ENCODE results near the gene PRKCD.

PRKCD gene

GRCh38 chr3:53218131-53218530 lies 57.1 kb downstream of the PRKCD start:
- WGBS (ENCODE audit: extremely low coverage, insufficient coverage, insufficient read length), result no CpG with 5 or more reads among the region's 2 CpGs
- H2AFZ ChIP-seq (ENCODE audit: insufficient read depth, low read length, poor library complexity), result no peak overlapping the region
- peaks cover 1% of the 10 kb centered on the region for H3K9me3 ChIP-seq (ENCODE audit: insufficient read depth, low read depth, low read length)
- no peak overlapping the region for H2BK120ac ChIP-seq (ENCODE audit: insufficient read depth, low read length, poor library complexity)
- H3K23ac ChIP-seq (ENCODE audit: low read length), result no peak overlapping the region
- no peaks in the 10 kb centered on the region for H3K79me1 ChIP-seq (ENCODE audit: low read length)
- H3K36me3 ChIP-seq (ENCODE audit: control insufficient read depth in 1 of 2, insufficient read depth in 2 of 2, low read length in 2 of 2), result peaks cover 8% of the 10 kb centered on the region in 2 experiments
- H4K12ac ChIP-seq (ENCODE audit: low read depth, low read length), result no peak overlapping the region
- H2BK5ac ChIP-seq (ENCODE audit: low read depth, low read length, poor library complexity), result no peak overlapping the region
- H3K18ac ChIP-seq (ENCODE audit: low read length), result no peak overlapping the region
- no peaks in the 10 kb centered on the region for H3K4me1 ChIP-seq (ENCODE audit: control insufficient read depth in 1 of 2, insufficient read depth in 2 of 2, low read length in 2 of 2)
- H4K91ac ChIP-seq (ENCODE audit: low read depth, low read length), result no peak overlapping the region
- H3K27ac ChIP-seq (ENCODE audit: low read depth, low read length), result no peak overlapping the region
- H3K4me3 ChIP-seq (ENCODE audit: low read depth, low read length), result no peak overlapping the region
- H3K14ac ChIP-seq (ENCODE audit: low read length), result no peak overlapping the region
- H2BK12ac ChIP-seq (ENCODE audit: low read length), result no peak overlapping the region
- H3K9ac ChIP-seq (ENCODE audit: low read length), result no peak overlapping the region
- no peak overlapping the region for H4K8ac ChIP-seq (ENCODE audit: low read depth, low read length)
- no peaks in the 10 kb centered on the region for H3K27me3 ChIP-seq (ENCODE audit: insufficient read depth, low read length)
- H2AK5ac ChIP-seq (ENCODE audit: low read length), result no peak overlapping the region
- H3K4me2 ChIP-seq (ENCODE audit: low read length), result no peak overlapping the region
- H3K4ac ChIP-seq (ENCODE audit: low read depth, low read length), result no peak overlapping the region
- H3K79me2 ChIP-seq (ENCODE audit: control insufficient read depth, insufficient read depth, low read length, poor library complexity), result no peaks in the 10 kb centered on the region
- DNase-seq, result no peak

- Histone ChIP-seq H2AK5ac (ENCODE audit: low read length) (no peak overlapping the region), H3K4me3 (ENCODE audit: low read depth, low read length) (no peak overlapping the region), H3K4ac (ENCODE audit: low read depth, low read length) (no peak overlapping the region), H3K36me3 (ENCODE audit: control insufficient read depth in 1 of 2, insufficient read depth in 2 of 2, low read length in 2 of 2) (peaks cover 26% of the 10 kb centered on the region in 2 experiments), H3K18ac (ENCODE audit: low read length) (no peak overlapping the region), H3K9me3 (ENCODE audit: insufficient read depth, low read depth, low read length) (peaks cover 1% of the 10 kb centered on the region), H4K12ac (ENCODE audit: low read depth, low read length) (no peak overlapping the region), H3K14ac (ENCODE audit: low read length) (no peak overlapping the region), H4K8ac (ENCODE audit: low read depth, low read length) (no peak overlapping the region), H2BK120ac (ENCODE audit: insufficient read depth, low read length, poor library complexity) (no peak overlapping the region), H3K79me2 (ENCODE audit: control insufficient read depth, insufficient read depth, low read length, poor library complexity) (no peaks in the 10 kb centered on the region), H2BK5ac (ENCODE audit: low read depth, low read length, poor library complexity) (no peak overlapping the region), H3K23ac (ENCODE audit: low read length) (no peak overlapping the region), H3K4me2 (ENCODE audit: low read length) (no peak overlapping the region), H3K9ac (ENCODE audit: low read length) (no peak overlapping the region), H2AFZ (ENCODE audit: insufficient read depth, low read length, poor library complexity) (no peak overlapping the region), H3K79me1 (ENCODE audit: low read length) (no peaks in the 10 kb centered on the region), H3K27me3 (ENCODE audit: insufficient read depth, low read length) (no peaks in the 10 kb centered on the region), H4K91ac (ENCODE audit: low read depth, low read length) (no peak overlapping the region), H2BK12ac (ENCODE audit: low read length) (no peak overlapping the region), H3K4me1 (ENCODE audit: control insufficient read depth in 1 of 2, insufficient read depth in 2 of 2, low read length in 2 of 2) (no peaks in the 10 kb centered on the region), H3K27ac (ENCODE audit: low read depth, low read length) (no peak overlapping the region)
- peak; percentile 81 to 93 for DNase-seq
- WGBS (ENCODE audit: extremely low coverage, insufficient coverage, insufficient read length), result no CpG with 5 or more reads among the region's 10 CpGs
These were observed 59.0 kb downstream of the PRKCD start for GRCh38 chr3:53219895-53220483.

- H3K4me2 ChIP-seq (ENCODE audit: low read length), result no peak overlapping the region
- H2BK120ac ChIP-seq (ENCODE audit: insufficient read depth, low read length, poor library complexity), result no peak overlapping the region
- H2BK12ac ChIP-seq (ENCODE audit: low read length), result no peak overlapping the region
- no peak overlapping the region for H3K14ac ChIP-seq (ENCODE audit: low read length)
- H3K4me1 ChIP-seq (ENCODE audit: control insufficient read depth in 1 of 2, insufficient read depth in 2 of 2, low read length in 2 of 2), result no peaks in the 10 kb centered on the region
- H3K18ac ChIP-seq (ENCODE audit: low read length), result no peak overlapping the region
- no peaks in the 10 kb centered on the region for H3K79me1 ChIP-seq (ENCODE audit: low read length)
- H4K12ac ChIP-seq (ENCODE audit: low read depth, low read length), result no peak overlapping the region
- no peak overlapping the region for H4K91ac ChIP-seq (ENCODE audit: low read depth, low read length)
- DNase-seq, result no peak
- H3K4me3 ChIP-seq (ENCODE audit: low read depth, low read length), result no peak overlapping the region
- no CpG with 5 or more reads among the region's 4 CpGs for WGBS (ENCODE audit: extremely low coverage, insufficient coverage, insufficient read length)
- no peak overlapping the region for H2AFZ ChIP-seq (ENCODE audit: insufficient read depth, low read length, poor library complexity)
- no peak overlapping the region for H2AK5ac ChIP-seq (ENCODE audit: low read length)
- peaks cover 1% of the 10 kb centered on the region for H3K9me3 ChIP-seq (ENCODE audit: insufficient read depth, low read depth, low read length)
- no peak overlapping the region for H3K23ac ChIP-seq (ENCODE audit: low read length)
- peaks cover 39% of the 10 kb centered on the region in 2 experiments for H3K36me3 ChIP-seq (ENCODE audit: control insufficient read depth in 1 of 2, insufficient read depth in 2 of 2, low read length in 2 of 2)
- H3K79me2 ChIP-seq (ENCODE audit: control insufficient read depth, insufficient read depth, low read length, poor library complexity), result no peaks in the 10 kb centered on the region
- no peak overlapping the region for H4K8ac ChIP-seq (ENCODE audit: low read depth, low read length)
- no peak overlapping the region for H3K4ac ChIP-seq (ENCODE audit: low read depth, low read length)
- no peak overlapping the region for H3K9ac ChIP-seq (ENCODE audit: low read length)
- H3K27ac ChIP-seq (ENCODE audit: low read depth, low read length), result no peak overlapping the region
- no peaks in the 10 kb centered on the region for H3K27me3 ChIP-seq (ENCODE audit: insufficient read depth, low read length)
- no peak overlapping the region for H2BK5ac ChIP-seq (ENCODE audit: low read depth, low read length, poor library complexity)
These were observed 60.3 kb downstream of the PRKCD start for GRCh38 chr3:53221345-53221744.

- no CpG with 5 or more reads among the region's 3 CpGs for WGBS (ENCODE audit: extremely low coverage, insufficient coverage, insufficient read length)
- H3K23ac ChIP-seq (ENCODE audit: low read length), result no peak overlapping the region
- no peak overlapping the region for H2AK5ac ChIP-seq (ENCODE audit: low read length)
- no peaks in the 10 kb centered on the region for H3K79me1 ChIP-seq (ENCODE audit: low read length)
- no peak for DNase-seq
- no peaks in the 10 kb centered on the region for H3K79me2 ChIP-seq (ENCODE audit: control insufficient read depth, insufficient read depth, low read length, poor library complexity)
- H3K27me3 ChIP-seq (ENCODE audit: insufficient read depth, low read length), result no peaks in the 10 kb centered on the region
- no peak overlapping the region for H2BK12ac ChIP-seq (ENCODE audit: low read length)
- no peak overlapping the region for H4K8ac ChIP-seq (ENCODE audit: low read depth, low read length)
- no peak overlapping the region for H4K91ac ChIP-seq (ENCODE audit: low read depth, low read length)
- no peak overlapping the region for H2BK5ac ChIP-seq (ENCODE audit: low read depth, low read length, poor library complexity)
- H3K14ac ChIP-seq (ENCODE audit: low read length), result no peak overlapping the region
- H3K18ac ChIP-seq (ENCODE audit: low read length), result no peak overlapping the region
- no peak overlapping the region for H3K4me3 ChIP-seq (ENCODE audit: low read depth, low read length)
- H2BK120ac ChIP-seq (ENCODE audit: insufficient read depth, low read length, poor library complexity), result no peak overlapping the region
- H3K9ac ChIP-seq (ENCODE audit: low read length), result no peak overlapping the region
- peaks cover 43 to 44% of the 10 kb centered on the region in 2 experiments for H3K36me3 ChIP-seq (ENCODE audit: control insufficient read depth in 1 of 2, insufficient read depth in 2 of 2, low read length in 2 of 2)
- H3K27ac ChIP-seq (ENCODE audit: low read depth, low read length), result no peak overlapping the region
- peaks cover 1% of the 10 kb centered on the region for H3K9me3 ChIP-seq (ENCODE audit: insufficient read depth, low read depth, low read length)
- no peak overlapping the region for H3K4me2 ChIP-seq (ENCODE audit: low read length)
- H3K4me1 ChIP-seq (ENCODE audit: control insufficient read depth in 1 of 2, insufficient read depth in 2 of 2, low read length in 2 of 2), result no peaks in the 10 kb centered on the region
- no peak overlapping the region for H3K4ac ChIP-seq (ENCODE audit: low read depth, low read length)
- H2AFZ ChIP-seq (ENCODE audit: insufficient read depth, low read length, poor library complexity), result no peak overlapping the region
- H4K12ac ChIP-seq (ENCODE audit: low read depth, low read length), result no peak overlapping the region
These were observed 60.8 kb downstream of the PRKCD start for GRCh38 chr3:53221827-53222182.

All from trophoblast cell (in vitro differentiated cells and primary cell).